ENCODE measurements around the gene NKD1.

The NKD1 gene

DNA sequence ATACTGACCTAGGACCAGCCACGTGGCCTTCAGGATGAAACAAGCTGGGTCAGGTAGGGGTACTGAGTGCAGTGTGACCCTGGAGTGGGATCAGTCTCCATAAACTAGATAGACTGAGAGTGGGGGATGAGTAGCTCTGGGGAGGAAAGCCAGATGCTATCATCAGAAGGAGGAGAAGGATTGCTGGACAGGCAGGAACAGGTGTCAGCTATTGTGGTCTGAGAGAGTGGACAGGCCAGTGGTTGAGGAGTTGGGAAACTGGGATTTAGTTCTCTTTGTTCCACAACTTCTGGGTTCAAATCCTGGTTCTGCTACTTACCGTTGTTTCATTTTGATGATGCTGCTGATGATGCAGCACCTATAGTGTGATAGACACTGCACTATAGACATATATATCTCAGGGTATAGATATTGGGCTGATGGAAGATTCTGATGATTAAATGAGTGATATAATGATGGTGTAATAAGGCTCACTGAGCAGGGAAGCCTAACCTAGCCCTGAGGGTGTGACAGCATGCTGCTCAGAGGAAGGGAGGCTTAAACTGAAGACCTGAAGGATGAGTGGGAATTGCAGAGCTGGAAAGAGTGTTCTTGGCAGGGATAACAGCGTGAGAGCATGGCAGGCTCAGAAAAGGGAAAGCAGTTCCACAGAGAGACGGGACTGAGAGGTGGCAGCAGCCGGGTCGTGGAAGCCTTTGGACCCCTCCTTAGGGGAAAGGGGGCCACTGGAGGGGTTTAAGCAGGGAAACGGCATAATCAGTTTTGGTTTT lies 66.9 kb downstream of the NKD1 start:
- DNase-seq: no peak

DNA sequence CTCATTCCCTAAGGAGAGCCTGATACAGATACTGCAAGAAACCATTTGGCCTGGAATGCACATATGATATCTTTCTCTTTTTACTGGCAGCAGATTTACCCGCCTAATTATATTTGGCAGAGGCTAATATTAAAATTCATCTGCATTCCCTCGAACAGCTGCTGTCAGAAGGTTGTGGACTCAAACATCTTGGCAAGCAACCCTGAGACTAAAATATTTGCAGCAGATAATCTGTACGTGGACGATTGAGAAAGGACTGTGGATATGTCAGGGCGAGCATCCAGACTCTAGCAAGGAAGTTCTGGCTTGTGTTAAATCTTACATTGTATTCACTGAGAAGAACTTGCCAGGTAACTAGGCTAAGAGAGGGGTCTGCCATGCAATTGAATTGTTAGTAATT lies 67.7 kb downstream of the NKD1 start:
- no peak for DNase-seq

DNA sequence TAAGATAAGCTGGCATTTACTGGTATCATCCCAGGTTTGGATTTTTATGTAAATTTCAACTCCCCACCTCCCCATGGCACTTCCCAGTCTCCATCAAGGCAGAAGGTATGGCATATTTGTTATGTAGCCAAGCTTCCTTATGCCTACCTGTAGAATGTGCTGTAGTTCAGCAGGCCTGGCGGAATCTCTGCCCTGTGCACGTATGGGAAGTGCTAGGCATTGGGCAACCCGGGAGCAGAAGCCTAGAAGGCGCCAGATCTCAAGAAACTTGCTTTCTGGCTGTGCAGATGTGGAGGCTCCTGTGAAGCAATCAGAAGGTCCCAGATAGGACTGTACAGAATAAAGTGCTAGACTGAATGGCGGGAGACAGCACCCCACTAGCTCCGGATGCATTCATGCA lies 68.2 kb downstream of the NKD1 start:
- peak in 1 of 2 donors; percentile 48 for DNase-seq

DNA sequence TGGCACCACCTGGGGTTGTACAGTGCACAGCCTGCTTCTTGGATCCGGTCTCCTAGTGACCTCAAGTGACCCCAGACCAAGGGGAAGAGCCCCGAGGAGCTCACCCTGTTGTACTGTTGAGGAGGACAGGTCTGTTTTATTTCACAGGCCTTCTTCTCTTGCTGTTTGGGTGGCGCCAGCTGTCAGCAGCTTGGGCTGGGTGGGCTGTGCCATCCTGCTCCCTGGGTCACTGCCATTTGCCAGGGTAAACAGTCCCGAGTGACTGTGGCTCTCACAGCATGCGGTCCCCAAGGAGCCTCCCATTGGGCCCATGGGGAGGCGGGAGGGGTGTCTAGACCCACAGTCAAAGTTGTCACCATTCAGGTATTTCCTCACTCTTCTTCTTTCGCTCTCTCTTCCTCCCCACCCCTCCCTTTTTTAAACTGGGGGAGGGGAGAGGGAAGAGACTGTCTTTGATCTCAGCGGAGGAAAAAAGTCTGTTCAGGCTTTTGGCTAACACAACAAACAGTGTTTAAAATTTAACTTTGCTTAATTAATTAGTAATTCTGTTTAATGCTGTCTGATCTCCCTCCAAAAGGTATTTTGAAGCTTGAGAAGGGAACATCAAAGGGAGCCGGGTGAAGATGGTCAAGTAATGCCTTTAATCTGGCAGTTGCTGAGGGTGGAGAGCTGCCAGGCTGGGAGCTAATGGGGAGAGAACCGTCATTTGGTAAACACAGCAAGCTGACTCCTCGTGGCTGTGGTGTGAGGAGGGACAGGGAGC lies 68.9 kb downstream of the NKD1 start:
- DNase-seq: no peak

DNA sequence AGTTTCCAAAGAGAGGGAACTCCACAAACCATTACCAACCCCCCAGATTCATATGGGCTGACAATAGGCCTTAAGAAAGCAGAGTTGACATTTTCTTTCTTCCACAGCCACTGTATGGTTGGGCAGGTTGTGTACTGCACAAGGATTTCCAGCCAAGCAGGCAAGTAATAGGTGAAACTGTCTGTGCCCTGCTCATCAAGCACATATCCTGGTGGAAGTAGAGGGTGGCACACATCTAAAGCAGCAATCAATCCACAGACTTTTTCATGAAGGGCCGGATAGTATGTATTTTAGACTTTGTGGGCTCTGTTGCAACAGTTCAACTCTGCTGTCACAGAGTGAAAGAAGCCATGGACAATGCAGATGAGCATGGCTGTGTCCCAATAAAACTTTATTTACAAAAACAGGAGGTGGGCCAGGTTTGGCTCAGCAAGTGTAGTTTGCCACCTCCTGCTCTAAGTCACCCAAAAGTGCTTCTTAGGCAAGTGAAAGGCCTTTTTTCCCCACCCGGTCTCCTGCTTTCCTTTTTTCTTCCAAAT lies 69.5 kb downstream of the NKD1 start:
- no peak for DNase-seq

DNA sequence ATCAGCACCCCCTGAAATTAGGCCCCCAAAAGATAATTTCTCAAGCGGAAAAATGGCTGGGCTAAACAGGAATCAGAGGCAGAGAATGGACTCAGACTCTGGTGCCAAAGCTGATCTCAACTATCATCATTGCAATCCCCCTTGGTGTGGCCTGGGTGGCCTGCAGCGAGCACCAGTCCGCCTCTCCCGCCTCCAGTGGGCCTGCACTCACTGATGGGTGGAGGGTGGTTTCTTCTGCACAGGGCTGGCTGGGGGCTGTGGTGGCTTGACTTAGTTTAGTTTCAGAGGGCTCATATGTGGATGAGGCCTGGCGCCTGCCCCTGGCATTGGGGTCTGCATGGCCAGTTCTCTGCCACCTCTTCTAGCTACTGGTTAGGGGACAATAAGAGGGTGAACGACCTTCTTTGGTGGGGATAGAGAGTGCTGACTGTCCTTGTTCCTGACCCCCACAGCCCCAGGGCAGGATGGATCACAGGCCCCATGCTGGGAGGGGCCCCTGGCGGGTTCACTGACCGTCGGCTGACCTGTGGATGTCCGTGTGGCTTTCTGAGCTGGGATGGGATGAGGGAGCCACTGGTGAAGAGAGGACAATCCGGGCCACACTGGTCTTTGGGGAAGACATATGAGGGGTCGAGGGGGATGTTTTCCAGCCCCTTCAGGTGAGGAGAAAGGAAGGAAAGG lies 70.2 kb downstream of the NKD1 start:
- no peak for DNase-seq

DNA sequence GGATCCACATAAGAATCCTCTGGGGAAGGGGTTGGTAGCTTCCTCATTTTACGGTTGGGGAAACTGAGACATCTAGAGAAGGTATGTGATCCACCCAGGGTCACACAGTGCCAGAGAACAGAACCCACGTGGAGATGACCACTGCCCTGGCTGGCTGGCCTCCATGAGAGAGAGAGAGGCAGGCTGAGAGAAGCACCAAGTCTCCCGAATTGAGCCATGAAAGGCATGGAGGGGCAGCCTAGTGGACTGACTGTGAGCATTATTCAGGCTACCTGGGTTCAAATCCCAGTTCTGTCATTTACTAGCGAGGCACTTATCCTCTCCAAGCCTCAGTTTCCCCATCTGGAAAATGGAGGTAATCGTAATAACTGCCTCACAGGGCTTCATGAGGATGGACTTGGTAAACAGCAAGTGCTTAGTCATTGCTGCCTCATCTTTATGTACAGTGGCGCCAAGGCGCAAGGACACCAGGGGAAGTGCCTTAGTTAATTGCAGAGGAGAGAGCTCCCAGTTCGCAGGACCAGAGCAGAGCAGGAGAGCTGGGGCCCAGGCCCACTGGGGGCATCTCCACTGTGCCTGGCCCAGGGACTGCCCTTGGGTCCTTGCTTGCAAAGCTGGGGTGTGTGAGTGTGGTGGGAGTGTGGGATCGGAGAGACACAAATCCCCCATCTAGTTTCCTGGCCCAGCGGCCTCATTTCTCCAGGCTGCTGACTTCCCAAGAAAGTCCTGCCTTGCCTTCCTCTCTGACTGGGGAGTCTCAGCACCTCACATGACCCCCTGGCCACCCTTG lies 71.7 kb downstream of the NKD1 start:
- no peak for DNase-seq

DNA sequence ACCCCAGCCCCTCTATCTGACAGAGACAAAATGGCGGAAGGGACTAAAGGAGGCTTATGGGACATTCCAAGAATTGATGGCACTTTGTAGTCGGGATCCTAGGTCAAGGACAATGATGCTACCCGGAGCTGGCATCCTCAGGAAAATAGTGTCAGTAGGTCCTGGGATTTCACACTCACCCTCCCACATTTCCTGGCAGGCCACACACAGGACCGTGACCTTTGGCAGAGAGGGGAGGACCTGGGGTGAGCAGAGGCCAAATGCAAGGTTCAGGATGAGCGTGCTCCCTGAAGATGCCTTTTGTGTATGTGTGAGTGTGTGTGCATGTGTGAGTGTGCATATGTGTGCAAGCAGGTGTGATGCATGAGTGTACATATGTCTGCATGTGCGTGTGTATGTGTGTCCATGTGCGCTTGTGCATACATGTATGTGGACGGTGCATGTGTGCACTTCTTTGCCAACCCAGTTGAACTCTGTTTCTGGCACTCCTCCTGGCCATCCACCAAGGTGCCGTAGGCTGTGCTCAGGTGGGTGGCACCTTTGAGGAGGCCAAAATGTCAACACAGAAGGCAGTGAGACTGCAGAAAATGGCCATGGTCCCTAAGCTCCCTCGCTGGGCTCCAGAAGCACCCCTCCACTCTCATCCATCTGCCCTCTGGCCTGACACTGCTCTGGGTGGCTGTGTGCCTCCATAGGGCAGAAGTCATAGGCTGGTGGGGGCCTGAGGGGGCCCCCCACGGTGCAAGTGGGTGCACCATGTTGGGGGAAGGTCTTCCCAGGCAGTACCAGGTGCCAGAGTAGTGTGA lies 72.7 kb downstream of the NKD1 start:
- no peak for DNase-seq

DNA sequence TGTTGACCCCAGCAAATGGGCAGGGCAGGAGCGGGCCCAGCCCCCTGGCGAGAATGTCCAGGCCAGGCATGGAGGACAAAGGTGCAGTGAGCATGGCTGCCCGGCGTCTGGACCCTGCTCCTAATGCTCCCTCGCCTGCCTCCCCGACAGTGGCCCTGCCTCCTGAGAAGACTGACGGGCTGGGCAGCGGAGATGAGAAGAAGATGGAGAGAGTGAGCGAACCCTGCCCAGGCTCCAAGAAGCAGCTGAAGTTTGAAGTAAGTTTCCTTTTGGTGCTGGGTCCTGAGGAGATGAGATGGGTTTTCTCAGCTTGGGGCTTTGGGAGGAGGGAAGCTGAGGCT lies 73.2 kb downstream of the NKD1 start:
- no peak for DNase-seq

DNA sequence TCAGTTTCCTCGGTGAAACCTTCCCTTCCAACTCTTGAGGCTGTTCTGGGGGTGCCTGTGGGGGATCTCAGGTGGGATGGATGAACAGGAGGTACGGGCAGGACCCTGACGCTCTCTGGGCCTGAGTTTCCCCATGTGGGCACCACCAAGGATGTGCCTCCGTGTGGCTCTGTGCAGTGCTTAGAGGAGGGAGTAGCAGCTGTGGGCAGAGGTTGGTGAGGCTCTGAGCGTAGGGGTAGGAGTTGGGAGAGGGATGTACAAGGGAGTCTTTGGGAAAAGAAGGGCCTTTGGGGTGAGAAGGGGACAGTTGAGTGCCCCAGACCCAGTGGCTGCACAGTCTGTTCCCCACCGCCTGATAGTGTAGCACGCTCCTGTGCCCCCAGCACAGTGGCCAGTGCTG lies 73.8 kb downstream of the NKD1 start:
- no peak for DNase-seq

DNA sequence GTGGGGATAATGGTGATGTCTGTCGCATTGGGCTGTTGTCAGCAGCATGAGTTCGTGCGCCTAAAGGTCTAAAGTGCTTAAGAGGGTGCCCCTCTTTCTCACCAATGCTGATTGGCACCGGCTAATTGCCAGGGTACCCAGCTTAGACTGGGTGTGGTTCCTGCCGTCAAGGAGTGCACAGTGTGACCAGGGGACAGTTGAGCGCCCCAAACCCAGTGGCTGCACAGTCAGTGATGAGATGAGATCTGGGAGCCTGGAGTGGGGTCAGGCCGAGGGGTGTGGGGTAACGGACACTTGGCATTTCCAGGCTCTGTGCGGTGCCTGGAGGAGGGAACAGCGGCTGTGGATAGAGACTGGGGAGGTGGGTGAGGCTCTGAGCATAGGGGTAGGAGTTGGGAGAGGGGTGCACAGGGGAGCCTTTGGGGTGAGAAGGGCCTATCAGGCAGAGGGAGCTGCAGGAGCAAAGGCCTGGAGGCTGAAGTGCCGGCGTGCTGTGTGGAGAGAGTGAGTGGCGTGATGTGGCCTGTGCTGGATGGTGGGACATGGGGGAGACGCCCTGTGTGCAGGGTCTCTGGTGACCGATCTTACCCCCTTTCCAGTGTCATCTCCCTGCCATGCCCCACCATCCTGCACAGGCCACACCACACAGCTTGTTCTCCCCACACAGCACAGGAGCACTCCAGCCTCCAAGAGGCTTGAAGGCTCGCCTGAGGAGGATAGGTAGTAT lies 74.6 kb downstream of the NKD1 start:
- no peak for DNase-seq

DNA sequence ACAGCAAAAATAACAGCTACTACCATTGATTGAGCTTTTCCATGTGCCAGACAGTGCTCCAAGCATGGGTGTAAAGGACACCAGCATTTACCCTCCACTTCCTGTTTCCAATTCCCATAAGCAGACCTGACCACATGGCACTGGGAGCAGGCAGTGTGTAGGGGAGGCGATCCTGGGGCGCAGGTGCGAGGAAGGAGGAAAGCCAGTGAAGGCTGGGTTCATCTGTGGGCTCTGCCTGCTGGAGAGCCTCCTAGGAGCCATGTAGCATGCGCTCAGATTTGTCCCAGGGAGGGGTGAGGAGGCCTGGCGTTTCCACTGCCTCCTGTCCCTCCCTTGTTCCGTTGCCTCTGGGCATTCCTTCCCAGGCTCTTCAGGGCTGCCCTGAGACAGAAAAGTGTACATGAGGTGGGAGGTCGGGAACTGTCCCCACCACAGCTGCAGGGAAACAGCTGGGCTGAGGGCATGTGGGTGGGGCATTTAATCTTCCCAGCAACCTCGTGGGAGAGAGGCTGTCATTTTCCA lies 76.3 kb downstream of the NKD1 start:
- no peak for DNase-seq

DNA sequence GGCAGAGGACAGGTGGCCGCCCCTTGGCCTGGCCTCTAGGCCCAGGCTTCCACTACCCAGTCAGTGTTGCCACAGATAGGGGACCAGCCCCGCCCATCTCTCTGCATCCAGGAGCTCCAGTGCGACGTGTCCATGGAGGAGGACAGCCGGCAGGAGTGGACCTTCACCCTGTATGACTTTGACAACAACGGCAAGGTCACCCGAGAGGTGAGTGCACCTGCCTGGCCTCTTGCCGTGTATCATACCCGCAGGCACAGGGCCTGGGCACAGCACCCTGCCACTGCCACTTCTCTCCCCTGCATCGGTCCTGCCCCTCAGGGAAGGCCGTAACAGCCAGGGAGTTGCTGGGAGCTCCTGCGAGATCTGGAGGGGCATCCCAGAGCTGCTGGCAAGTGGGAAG lies 77.2 kb downstream of the NKD1 start:
- DNase-seq: no peak

DNA sequence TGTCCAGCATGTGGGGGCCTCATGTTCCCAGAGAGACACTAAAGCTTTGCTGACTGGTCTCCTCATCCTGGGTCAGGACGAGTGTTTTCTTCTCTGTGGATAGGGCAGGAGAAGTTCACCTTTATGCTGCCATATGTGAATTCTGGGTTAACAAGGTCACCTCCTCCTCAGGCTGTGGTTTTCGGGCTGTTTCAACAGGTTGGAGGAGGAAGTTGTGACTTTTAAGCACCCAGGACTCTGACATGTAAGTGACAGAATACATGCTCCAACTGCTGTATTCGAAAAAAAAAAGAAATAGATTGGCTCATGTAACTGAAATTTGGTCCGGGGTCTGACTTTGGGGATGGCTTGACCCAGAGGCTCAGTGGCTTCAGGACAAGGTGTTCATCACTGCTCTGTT lies 78.7 kb downstream of the NKD1 start:
- DNase-seq: peak in 1 of 2 donors; percentile 34

DNA sequence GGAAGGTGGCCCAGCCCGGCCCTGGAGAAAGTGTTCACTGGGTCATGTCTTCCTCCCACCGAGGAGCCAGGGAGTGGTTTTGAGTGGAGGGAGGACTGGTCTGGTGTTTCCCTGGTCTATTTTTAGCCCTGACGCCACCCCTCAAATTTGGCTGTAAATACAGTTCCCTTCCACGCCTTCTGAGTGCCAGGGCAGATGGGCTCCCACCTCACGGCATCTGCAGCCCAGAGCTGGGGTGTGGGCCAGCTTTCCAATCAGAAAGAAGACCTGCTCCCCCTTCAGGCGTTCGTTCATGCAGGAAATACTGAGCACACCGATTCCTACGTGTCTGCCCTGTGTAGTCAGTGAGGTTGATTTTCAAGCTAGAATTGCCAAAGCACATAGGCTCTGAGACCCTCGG lies 79.2 kb downstream of the NKD1 start:
- DNase-seq: peak in 1 of 2 donors; percentile 27

DNA sequence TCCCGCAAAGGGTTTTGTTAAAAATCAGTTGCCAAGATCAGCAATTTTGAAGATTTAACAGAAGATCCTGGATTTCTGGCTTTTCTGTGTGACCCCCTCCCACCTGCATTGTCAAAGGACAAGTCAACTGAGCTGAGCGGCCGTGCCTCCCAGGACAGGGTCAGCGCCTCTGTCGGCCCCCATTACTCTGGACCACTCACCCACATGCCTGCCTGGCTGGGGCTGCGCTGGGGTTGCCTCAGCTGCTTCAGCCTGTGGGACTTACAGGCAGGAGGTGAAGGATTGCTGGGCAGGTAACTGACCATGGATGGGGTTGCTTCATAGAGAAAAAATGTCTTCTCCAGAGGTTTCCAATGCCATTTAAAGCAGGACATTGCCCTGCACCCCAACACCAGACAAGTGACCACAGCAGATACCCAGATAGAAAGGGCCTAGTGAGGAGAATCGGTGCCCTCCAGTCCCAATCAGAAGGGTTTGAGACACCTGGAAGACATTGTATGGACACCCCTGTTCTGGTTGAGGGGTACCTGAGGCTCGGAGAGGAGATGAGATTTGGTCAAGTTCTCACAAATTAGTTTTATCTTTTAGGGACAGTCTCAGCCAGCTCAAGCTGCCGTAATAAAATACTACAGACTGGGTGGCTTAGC lies 80.1 kb downstream of the NKD1 start:
- no peak for DNase-seq

DNA sequence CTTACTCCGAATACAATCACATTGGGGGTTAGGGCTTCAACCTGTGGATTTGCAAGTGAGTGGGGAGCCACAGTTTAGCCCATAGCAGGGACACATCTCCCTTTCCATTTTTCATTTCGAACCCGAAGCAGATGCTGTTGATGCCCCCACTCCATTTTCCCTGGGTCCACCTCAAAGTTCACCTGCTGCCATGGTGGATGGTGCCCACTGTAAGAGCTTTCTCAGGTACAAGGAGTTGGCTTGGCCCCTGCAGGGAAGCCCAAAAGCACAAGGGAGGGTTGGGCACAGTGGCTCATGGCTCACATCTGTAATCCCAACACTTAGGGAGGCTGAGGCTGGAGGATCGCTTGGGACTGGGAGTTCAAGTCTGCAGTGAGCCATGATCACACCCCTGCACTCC lies 81.1 kb downstream of the NKD1 start:
- DNase-seq: no peak

DNA sequence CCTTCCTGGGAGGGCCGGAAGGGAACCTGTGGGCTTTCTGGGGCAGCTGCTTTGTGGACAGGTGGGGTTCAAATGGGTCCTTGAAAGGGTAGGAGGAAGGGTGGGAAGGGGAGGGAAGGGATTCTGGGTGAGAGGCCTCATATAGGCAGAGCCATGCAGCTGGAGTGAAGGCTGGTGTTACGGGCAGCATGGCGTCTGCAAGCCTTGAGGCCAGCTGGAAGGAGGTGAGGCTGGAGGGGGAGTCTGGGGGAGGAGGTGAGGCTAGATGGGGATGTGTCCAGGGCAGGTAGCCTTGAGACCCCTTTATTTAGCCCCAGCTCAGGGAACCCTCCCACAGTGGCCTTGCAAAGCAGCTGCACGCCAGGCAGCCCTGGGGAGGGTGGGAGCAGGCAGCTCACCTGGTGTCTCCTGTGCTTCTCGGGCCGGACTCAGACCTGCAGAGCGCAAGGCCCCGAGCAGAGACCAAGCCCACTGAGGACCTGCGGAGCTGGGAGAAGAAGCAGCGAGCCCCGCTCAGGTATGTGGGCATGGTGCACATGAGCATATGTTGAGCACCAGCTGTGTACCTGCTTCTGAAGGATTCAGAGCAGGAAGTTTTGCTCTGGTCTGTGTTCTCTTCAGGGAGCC lies 82.3 kb downstream of the NKD1 start:
- no peak for DNase-seq

DNA sequence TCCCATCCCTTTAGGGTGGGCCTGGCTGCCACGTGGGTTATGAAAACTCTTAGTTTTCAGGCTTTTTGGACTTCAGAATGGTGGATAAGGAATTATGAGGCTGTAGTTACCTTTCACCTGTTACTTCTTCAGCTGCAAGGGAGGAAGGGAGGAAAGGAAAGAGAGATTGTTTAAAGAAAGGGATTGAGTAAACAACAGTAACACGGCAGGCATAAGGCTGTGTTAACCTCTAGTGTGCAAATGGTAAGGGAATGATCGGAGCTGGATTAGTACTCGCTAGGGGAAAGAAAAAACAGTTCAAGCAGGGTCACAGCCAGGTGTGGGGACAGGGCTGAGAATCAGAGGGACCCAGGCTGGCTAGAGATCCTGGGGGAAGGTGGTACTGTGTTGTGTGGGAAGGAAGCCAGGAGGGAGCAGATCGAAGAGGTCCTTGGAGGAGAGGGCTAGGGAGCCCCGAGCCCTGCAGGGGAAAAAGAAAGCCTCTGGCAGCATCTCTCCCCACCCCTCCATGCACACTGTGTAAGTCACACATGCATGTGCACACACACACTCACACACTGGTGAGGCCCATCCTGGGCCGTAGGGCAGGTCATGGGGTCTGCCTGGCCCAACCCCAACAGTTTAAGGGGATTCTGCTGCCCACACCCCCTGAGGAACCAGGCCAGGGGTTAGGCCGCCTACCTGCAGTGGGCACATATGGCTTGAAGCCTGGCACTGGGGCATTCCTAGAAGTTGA lies 83.2 kb downstream of the NKD1 start:
- no peak for DNase-seq

Data from inflammatory macrophage (primary cell).